NCI-H526 treated with DMSO at 0.1 percent for 48 hours (cell line): ENCODE measurements around the gene SLC39A13.

Experiments
- DNase-seq: peaks from one replicate; lab custom pipeline; 2025; lab: John Stamatoyannopoulos, UW

SLC39A13 gene

DNA sequence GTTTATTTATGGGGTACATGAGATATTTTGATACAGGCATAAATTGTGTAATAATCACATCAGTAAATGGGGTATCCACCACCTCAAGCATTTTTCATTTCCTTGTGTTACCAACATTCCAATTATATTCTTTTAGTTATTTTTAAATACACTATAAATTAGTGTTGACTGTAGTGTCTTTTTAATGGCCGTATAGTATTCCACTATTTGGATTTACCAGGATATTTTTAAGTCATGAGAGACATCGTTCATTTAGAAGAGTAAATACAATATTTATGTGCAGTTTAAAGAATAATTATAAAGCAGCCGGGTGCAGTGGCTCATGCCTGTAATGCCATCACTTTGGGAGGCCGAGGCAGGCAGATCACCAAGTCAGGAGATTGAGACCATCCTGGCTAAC is 23.9 kb upstream of the SLC39A13 start:
- DNase-seq, result no peak

DNA sequence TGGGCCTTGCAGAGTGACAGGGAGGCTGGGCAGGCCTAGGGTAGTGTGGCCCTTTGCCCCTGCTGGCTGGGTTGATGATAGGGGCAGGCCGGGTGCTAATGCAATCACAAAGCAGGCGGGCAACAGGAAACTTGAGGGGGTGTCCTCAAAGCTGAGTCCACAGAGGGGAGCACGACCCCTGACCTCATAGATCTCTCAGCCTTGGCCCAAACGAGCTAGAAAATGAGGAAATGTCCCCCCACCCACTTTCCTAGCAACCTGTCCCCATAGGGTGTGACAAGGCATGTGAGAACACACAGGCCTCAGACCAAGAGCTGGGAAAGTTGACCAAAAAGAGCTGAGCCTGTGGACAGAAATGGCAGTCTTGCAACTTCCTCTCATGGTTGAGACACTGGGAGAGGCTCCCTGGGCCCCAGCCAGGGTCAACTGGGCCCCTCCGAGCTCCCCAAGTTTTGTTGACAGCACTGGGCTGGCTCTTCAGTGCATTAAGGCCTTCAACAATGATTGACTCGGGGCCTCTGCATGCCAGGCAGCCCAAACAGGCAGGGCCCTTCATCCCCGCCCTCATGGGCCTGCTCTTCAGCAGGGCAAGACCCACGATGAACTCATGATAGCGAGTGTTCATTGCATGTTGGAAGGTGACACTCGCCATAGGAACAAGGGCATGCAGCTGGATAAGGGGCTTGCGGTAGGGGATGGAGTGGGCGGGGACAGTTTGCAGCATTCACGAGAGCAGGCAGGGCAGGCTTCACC is 20.3 kb upstream of the SLC39A13 start:
- DNase-seq, result no peak

DNA sequence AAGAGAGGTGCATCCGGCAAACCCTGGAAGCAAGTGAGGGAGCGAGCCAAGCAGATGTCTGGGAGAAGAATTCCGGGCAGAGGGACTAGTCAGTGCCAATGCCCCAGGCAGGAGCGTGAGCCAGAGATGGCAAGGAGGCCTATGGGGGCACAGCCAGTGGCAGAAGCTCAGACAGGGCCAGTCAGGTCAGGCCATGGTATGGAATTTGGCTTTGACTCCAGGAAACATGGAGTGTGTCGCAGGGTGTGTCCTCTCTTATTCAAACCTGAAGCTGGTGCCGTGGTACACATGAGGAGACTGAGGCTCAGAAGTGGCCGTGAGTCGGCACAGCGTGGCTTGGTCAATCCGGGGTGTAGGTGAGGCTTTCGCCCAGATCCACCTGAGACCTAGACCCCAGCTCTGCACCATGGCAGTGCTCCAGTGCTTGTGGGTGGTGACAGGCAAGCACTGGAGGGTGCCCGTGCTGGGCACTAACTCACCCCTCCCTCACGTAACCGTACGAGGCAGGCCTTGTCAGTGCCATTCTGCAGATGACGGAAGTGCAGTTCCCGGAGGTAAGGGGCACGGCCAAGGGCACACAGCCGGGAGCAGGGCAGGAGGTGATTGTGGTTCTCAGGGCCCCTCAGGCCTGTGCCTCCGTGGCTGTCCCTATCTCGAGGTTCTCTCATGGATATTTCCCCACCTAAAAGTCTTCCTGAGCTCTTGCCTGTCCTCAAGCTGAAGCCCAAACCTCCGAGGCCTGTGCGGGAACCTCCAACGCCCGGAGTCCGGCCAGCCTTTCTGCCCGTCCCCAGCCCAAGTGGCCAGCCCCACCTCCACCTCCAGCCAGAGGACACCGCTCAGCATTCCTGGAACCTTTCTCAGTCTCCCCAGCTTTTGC is 19.5 kb upstream of the SLC39A13 start:
- DNase-seq, result no peak

DNA sequence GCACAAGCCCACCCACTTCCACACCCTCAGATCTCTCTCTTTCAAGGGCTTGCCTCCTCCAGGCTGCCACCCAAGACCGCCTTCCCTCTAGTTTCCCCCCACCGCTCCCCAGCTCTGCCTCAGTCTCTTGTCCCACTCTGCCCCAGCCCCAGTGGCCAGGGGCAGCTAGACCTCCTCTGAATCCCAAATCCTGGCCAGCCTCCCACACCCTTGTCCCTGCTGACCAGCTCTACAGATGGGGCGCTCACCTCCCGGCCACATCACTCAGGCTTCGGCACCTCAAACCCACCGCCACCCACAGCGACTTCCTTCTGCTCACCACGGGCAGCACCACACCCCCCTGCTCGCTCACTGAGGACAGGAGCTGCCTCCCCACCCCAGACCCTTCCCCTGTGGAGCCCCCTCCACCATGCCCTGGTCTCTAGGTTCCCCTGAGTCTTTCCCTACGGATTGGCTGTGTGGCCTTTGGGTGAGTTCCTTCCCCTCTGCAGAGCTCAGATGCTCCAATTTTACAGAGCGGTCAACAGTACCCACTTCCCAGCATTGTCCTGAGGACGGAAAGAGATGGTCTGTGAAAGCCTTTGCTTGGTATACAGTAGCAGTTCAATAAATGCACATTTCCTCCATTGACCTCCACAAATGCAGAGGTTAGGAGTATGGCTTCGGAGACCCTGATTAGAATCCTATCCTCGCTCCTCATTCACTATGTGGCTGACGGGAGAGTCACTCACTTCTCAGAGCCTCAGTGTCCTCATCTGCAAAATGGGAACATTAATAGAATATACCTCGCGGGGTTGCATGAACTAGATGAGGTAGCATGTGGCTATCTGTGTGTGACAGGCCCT is 18.6 kb upstream of the SLC39A13 start:
- no peak for DNase-seq

DNA sequence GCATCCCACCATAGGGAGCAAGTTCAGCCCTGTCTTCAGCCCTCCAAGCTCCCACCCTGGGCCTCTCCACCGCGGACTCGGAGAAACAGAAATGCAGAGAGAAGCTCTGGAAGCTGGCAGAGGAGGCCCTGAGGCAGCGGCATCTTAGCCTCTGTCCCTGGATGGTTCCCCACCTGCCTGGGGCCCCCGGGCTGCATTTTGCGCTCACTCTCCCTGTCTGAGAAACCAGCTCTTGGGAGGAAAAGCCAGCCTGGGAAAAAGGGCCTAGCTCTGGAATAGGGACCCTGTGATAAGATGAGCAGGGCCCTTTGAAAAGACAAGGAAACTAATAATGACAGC is 18.0 kb upstream of the SLC39A13 start:
- no peak for DNase-seq

DNA sequence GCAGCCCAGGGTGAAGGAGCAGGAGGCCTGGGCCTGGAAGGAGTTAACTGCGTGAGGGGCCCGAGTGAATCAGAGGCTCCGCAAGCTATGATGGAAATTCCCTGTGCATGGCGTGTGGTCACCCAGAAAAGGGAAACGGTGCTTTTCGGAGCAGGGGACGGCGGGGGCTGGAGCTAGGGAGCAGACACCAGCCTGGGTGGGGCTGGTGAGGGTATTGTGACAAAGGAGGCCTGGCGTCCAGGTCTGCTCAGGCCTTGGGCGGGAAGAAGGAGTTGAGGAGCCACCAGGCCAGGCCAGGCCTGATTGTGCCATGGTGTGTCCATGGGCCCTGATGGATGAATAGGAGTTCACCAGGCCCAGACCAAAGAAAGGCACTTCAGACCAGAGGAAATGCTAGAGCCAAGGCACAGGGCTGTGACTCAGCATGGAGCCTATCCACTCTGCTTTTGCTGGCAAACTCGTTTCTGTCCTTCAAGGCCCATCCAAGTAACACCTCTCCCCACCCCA is 17.3 kb upstream of the SLC39A13 start:
- DNase-seq, result no peak

DNA sequence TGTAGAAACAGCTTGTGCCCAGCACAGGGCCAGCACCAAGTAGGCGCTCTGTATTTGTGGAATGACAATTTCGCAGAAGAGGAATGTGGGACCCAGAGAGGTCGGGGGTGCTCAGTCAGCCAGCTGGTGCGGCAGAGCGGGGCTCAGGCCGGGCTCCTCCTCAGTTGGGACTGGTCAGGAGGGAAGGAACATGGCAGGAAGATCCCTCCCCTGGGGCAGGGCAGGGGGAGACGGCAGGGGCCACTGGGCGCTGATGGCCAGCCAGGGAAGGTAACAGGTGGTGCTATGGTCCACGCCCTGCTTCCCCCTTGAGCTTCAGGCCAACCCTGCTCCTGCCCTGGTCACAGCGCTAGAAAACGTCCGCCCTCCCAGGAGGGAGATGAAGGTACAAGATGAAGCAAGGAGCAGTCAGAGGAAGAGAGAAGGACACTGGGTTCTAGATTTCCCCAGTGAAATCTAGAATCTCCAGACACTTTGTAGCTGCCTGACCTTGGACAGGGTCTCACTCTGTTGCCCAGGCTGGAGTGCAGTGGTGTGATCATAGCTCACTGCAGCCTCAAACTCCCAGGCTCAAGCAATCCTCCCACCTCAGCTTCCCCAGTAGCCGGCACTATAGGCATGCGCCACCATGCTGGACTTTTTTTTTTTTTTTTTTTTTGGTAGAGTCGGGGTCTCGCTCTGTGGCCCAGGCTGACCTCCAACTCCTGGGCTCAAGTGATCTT is 16.5 kb upstream of the SLC39A13 start:
- no peak for DNase-seq

DNA sequence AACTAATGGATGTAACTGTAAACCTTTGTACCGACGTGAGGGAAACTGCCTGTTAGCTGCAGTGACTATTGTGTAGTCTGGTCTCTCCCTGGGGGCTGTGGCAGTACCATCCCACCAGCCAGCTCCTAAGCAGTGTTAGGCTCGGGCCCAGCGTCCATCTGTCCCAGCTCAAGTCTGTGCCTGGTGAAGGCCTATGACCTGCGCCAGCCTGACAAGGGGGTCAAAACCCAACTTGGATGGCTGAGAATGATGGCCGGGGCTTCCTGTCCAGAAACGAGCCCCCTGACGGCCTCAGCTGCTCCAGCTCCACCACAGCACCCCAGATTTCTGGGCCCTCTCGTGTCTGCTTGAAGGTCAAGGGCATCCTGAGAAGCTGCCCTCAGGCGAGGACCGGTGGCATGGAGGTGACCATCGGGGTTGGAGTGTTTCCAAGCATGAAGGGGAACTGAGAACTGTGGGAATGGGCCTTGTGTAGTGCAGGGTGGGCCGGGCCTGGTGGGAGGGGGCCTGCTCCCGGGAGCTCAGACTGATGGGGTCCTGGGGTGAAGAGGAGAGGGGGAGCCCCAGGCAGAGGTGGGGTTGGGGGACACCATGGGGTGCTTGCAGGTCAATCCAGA is 15.7 kb upstream of the SLC39A13 start:
- DNase-seq, result no peak

DNA sequence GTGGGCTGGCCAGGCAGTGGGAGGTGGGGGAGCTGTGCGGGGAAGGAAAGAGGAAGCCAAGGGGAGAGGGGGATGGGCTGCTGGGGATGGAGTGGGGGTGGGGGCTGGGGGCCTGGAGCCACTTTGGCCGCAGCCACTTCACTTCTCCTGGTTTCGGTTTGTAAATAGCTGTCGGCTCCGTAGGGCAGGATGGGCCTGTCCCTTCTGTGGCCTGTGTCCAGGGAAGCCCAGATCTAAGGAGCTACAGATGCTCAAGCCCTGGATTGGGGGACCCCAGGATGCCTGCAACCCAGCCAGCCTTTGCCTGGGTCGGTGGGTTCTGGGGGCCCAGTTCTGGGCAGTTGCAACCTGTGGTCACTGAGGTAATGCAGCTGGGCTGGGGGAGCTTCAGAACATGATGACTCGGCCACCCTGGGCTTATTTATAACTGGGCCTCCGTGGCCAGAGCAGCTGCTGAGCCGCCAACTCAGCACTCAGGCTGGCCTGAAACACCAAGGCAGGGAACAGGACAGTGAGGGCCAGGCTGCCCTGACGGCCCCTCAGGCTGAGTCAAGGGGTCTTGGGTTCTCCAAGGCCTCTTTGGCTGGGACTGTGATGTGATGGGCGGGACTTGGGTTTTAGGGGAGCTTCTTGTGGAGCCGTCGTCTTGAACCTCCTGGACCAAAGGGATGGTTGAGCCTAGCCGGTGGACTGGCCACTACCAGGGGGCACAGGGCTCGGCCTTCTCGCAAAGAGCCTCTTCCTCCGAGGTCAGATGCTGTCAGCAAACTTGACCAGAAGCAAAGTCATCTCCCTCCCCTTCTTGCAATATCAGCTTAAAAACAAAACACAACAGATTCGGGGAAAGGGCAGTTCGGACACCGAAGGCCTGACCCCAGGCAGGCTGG is 15.0 kb upstream of the SLC39A13 start:
- DNase-seq, result no peak

DNA sequence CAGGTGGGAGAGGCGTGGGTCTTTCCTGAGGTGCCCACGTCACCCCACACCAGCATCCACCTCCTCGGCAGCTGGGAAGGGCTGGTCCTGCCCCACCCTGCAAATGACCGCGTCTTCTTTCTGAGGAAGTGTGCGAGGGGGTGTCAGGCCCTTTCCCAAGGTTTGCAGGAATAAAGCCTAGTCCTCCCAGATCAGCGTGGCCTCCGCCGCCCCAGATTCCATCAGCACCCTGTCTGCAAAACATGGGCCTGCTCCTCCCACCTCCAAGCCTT is 14.4 kb upstream of the SLC39A13 start:
- no peak for DNase-seq

DNA sequence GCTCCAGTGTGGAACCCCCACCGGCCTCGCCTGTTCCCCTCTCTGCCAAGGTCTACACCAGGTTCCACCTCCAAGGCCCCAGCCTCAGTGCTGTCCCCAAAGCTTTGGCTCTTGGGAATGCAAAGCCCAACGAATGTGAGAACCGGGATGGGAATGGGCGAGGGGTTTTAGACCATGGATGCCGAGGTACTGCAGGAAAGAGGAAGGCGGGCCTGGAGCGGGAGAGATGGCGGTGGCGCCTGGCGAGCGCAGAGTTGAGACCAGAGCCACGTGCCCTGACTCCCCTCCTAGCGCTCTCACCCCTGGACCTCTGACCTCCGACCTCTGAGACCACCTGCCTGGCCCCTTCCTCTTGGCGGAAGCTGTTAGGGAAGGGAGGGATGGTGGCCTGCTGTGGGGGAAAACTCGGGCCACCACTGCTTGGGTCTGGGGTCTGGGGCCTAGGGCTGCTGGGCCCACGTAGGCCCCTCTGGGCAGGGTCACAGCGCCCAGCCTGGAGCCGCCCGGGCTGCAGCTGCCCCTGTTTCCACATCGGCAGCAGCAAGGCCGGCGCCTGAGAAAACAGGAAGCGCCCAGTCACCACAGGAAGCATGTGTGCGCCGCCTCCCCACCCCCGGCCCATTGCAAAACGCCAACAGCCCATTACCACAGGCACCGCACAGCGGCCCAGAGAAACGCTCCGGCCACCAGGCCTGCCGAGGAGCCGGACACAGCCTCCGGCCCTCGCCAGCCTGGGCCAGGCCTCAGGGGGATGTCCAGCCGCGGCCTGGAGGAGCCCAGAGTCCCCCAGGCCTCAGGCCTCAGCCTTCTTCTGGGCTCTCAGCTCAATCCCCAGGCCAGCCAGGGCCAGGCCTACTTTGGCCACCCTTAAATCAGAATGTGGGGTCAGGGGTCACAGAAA is 13.8 kb upstream of the SLC39A13 start:
- DNase-seq, result no peak

DNA sequence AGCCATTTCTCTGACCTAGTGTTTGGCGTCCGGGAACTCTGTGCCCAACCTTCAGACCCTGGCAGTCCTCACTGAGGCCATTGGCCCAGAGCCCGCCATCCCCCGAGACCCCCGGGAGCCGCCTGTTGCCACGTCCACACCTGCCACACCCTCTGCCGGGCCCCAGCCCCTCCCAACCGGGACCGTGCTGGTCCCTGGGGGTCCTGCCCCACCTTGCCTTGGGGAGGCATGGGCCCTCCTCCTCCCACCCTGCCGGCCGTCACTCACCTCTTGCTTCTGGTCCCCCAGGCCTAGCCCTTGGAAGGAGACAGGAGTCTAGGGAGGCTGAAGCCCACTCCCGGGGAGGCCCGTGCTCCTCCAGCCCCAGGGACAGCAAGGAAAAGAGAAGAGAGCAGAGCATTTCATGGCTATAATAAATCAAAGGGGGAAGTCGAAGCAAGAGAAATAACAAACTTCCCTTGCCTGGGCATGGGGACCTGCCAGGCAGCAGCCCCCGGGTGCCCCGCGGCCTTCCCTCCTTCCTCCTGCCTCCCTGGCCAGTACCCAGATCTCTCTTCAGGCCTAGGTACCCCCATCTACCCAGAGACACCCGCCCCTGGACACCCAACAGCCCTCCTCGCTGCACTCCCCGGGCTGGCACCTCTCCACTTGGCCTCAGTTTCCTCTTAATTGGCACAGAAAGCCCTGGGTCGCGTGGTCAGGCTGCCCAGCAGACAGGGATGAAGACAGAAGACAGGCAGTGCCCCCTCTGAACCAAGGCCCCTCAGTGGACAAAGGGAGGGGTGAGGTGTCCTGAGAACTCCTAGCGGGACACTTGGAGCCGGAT is 13.0 kb upstream of the SLC39A13 start:
- DNase-seq, result no peak

DNA sequence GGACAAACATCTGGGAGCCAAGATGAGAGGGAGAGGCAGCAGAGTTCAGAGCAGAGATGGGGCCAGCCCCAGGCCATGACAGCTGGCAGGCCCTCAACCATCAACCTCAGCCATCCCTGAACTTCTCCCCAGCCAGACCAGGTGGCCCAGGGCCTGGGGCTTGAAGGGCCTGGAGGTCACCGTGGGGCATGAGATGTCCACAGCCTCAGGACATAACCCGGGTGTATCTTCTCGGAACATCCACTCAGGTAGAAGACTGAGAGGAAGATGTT is 12.4 kb upstream of the SLC39A13 start:
- DNase-seq, result no peak

DNA sequence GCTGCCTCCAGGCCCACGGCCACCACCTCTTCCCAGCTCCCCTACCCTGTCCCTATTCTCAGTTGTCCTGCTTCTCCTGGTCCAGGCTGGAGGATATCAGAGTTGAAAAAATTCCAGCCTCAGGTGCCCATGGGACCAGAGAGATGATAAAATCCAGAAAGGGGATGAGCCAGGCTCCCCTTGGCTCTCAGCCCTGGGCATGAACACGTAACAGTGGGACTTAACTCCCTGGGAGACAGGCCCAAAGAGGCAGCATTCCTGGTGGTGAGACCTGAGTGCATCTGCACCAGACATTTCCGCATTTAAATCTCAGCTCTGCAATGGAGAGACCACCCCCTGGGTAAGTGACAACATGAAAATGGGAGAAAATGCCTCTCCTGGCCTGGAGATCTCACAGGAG is 10.4 kb upstream of the SLC39A13 start:
- no peak for DNase-seq

DNA sequence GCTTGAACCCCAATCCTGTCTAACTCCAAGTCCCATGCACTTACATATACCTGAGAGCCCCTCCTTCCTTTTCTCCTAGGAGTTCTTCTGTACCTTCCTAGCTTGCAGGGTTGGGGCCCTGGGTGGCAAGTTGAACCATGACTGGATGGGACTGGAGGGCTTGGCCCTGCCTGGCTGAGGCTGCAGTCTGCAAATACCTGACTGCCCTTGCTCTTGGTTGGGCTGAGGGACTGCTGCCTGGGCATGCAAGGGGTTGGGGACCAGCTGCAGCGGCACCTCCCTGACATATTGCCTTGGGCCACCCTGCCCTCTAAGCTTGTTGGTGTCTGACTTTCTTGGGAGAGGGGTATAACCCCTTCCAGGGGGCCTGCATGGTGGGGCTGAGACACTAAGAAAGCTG is 9.8 kb upstream of the SLC39A13 start:
- DNase-seq, result no peak

DNA sequence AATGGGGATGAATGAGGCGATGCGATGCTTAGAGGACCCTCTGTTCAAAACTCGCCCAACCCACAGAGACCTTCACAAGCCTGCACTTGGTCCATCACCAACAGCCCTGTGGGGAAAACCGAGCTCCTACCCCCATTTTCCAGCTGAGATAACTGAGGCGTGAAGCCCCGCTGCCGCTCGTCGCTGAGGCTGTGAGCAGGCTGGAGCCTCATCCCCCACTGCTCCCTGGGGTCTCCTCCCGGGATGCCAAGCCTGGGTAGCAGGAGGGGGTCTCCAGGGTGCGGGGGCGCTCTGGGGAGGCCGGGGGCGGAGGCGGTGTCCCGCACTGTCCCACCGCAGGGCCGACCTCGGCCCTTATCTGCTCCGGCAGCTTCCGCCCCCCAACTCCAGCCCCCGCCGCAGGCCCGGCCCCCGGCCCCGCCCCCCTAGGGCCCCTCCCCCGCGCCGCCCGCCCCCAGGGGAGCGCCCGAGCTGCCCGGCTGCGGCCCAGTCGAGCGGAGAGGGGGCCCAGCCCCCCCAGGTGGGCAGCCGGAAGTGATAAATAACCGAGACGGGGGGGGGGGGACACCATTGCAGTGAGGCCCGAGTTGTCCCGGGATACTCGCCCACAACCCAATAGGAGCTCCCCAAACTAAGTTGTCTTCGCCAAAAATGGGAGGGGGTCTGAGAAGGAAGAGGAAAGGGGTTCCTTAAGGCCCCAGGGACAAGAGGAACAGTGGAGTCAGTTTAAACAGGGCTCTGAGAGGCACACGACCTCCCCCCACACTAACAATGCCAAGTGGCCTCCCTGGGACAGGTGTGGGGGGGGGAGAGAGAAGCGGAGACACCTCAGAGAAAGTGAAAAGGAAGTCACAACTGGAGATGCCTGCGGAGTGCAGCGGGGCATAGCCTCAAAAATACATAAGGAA is 8.3 kb upstream of the SLC39A13 start:
- DNase-seq, result no peak

DNA sequence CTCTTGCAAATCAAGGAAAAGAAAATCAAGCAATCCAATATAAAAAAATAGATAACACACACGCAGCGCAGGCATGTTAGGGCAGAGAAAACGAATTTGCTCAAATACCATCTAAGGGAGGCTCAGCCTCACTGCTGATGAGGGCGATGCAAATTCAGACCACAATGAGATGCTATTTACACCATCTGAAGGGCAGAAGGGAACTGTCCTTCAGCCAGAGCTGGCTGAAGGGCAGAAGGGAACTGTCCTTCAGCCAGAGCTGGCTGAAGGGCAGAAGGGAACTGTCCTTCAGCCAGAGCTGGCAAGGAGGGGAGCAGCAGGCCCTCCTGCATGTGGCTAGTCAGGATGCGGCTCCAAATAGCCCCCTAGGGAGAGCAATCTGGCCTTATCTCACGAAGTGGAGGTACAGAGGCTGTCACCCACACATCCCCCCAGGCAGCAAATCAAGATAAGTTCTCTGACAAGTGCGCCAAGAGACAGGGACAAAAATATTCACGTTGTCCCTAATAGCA is 7.6 kb upstream of the SLC39A13 start:
- peak; percentile 84 for DNase-seq

DNA sequence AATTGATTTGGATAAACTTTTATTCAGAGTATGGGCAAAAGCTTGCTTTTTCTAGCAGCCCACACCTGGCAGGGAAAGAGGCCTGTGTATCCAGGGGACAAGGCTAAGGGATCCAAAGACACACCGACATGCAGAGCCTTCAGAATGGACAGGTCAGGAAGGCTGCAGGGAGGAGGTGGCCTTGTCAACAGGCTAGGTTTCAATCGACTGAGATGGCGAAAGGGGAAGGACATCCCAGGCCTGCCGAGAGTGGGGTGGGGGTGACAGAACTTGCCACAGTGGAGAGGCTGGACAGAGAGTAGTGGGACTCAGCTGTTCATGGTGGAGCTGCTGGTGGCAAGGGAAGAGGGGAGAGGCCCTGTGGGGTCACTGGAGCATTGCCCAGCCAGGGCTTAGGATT is 5.3 kb upstream of the SLC39A13 start:
- DNase-seq, result no peak
